Measurements from ENCODE around the gene TRIM63.

Gene TRIM63

DNA sequence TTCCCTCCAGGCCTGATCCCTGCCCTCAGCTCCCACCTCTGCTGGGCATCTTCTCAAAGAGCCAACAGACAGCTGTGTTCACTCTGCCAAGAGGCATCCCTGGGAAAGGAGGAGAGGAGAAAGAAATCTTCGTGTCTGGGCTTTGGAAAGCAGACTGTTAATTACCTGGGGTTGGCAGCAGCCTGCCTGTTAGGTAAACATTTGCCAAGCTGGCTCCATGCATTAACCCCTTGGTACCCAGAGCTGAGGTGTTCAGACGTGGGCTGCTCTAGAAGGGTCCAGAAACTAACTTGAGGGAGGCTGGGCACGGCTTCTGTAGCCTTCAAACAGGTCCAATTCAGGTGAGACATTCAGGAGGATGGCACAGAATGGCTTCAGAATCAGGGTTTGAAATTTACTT lies 54.6 kb downstream of the TRIM63 start:
- DNase-seq = no peak

DNA sequence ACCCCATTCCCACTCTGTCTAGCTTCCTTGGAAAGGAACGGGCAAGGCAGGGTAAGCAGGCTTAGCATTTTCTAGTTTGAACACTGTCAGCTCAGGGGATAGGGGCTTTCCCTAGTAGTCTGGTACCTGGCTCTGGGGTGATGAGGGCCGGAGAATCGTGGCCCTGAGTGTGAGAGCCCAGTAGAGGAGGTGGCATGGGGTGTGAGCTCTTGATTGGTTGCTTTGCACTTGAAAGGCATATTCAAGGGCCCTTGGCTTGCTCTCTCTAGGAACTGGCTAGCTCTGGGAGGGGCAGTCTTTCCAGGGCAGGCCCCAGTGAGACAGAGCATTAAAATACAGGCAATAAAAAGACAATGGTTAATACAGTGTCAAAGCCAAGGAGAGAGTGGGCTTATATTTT lies 56.6 kb downstream of the TRIM63 start:
- no peak for DNase-seq

DNA sequence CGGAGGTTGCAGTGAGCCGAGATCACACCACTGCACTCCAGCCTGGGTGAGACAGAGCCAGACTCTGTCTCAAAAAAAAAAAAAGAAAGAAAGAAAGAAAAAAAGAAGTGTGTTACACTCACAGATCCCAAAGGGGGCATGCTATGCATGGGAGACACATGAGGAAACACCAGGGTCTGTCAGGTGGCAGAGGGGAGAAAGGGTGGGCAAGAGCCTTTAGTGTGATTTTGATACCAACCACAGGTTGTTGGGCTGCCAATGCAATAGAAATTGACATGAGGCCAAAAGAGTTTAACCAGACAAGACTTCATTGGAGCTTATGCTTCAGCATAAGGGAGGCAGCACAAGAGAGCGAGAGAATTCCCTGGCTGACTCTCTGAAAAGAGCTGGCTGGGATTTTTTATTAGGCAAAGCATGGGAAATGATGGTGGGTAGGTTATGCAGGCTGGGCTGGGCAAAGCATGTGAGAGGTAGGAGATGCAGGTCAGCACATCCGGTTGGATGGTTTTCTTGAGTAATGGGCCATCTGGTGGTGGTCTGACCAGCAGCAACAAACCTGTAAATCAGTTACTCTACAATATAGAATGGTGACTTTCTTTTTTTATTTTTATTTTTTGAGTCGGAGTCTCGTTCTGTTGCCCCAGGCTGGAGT lies 57.5 kb downstream of the TRIM63 start:
- DNase-seq = no peak

DNA sequence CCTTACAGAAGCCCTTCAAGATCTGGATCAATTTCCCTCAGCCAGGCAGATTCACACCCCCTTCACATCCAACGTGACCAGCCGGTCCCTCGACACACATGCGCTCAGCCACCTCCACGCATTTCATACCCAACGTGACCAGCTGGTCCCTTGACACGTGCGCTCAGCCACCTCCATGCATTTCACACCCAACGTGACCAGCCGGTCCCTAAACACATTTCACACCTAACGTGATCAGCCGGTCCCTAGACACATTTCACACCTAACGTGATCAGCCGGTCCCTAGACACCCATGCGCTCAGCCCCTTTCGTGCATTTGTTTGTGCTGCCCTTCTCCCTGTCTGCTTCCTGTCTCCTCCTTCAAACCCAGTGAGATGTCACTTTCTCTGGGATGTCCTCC lies 60.7 kb downstream of the TRIM63 start:
- DNase-seq = no peak

DNA sequence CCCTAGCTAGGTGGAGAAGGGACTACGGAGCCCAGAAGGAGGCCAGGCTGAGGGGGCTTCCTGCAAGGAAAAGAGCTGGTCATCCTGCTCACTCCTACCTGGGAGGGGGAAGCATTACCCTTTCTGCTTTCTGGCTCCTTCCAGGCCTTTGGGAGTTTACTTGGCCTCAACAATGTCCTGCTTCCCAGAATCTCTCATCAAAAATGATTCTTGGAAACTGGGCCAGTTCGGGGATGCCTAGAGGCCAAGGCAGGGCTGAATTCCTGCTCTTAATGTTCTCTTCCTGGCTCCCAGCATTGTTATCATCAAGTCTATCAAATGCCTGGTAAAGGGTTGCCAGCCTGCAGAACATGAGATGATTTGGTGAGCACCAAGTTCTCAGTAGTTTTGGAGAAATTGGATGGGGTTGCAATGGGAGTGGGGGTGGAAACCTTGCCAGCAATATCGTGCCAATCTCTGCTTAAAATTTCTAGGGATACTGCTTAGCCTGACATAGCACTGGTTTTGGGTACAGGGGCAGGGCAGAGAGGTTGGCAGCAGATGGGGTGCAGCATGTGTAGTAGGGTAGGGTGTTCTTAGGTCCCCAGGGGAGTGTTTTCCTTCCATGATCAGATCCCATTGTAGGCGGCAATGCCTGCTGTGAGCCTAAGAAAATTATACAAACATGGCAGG lies 61.9 kb downstream of the TRIM63 start:
- no peak for DNase-seq

DNA sequence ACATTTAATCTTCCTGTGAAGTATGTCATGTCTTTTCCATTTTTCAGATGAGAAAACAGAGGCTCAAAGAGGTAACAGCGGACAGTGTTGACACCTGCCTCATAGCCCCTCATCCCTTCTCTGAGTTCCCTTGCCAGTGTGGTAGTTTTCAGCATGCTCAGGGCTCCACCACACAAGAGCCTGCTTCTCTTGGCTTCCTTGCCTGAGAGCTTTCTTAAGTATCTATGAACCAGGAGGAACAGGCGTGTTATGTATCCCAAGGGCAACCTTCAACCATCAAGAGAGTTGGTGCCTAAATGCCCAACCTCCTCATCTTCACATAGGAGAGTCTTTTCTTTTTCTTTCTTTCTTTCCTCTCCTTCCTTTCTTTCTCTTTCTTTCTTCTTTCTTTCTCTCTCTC lies 63.7 kb downstream of the TRIM63 start:
- DNase-seq = no peak

DNA sequence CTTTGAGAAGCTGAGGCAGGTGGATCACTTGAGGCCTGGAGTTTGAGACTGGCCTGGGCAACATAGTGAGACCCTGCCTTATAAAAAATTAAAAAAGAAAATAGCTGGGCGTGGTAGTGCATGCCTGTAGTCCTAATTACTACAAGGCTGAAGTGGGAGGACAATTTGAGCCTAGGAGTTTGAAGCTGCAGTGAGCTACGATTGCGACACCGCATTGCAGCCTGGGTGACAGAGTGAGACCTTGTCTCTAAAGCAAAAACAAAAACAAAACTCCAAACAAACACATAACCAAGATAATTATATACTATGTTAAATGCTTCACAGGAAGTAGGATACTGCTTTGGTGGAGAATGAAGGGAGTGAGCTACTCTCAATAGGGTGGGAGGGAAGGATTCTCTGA lies 64.2 kb downstream of the TRIM63 start:
- no peak for DNase-seq

All from activated CD4-positive, alpha-beta T cell treated with anti-CD3 and anti-CD28 coated beads, Interleukin-2, amount 50 U/mL, for 4 hours (primary cell).